Hematopoietic multipotent progenitor cell treated with erythropoietin and hydrocortisone succinate and interleukin-3 and kit ligand, for 17 days (in vitro differentiated cells): Measurements from ENCODE around the gene DISP2.

ENCODE experiments used
- DNase-seq: peaks from one replicate; pipeline ENCODE4 v3.0.0-alpha.2; 2015; ENCODE audit warnings: low spot score

DISP2 gene

GRCh38 chr15:40357723-40358470, at the start of gene DISP2:
Gene DISP2 (plus strand): TSS chr15:40358219. CDS start chr15:40358322, 103 bp downstream.
- peak; percentile 90 for DNase-seq

- no peak for DNase-seq
These were observed 48.6 kb upstream of the DISP2 start for GRCh38 chr15:40309344-40309862.

- DNase-seq: no peak
These were observed 47.7 kb upstream of the DISP2 start for GRCh38 chr15:40310001-40310959.

- no peak for DNase-seq
These were observed 47.0 kb upstream of the DISP2 start for GRCh38 chr15:40310993-40311392.

- DNase-seq: no peak
These were observed 45.5 kb upstream of the DISP2 start for GRCh38 chr15:40312370-40313158.

GRCh38 chr15:40313531-40314398, 44.3 kb upstream of the DISP2 start:
- no peak for DNase-seq

GRCh38 chr15:40314723-40315276, 43.2 kb upstream of the DISP2 start:
- no peak for DNase-seq

GRCh38 chr15:40316931-40317330, 41.1 kb upstream of the DISP2 start:
- DNase-seq: no peak

GRCh38 chr15:40317580-40317979, 40.4 kb upstream of the DISP2 start:
- DNase-seq: no peak

- no peak for DNase-seq
These were observed 37.6 kb upstream of the DISP2 start for GRCh38 chr15:40320409-40320808.

GRCh38 chr15:40320931-40321371, 37.1 kb upstream of the DISP2 start:
- peak; percentile 71 for DNase-seq

GRCh38 chr15:40322531-40323238, 35.3 kb upstream of the DISP2 start:
- no peak for DNase-seq

GRCh38 chr15:40323239-40323952, 34.6 kb upstream of the DISP2 start, which contains the start of gene INAFM2:
Gene INAFM2 (plus strand): TSS chr15:40323692. CDS start chr15:40324056, 364 bp downstream.
- peak; percentile 65 for DNase-seq

GRCh38 chr15:40323953-40324937, 33.8 kb upstream of the DISP2 start:
- no peak for DNase-seq

GRCh38 chr15:40325188-40325587, 32.8 kb upstream of the DISP2 start:
- no peak for DNase-seq

- DNase-seq: no peak
These were observed 32.3 kb upstream of the DISP2 start for GRCh38 chr15:40325700-40326099.

- no peak for DNase-seq
These were observed 30.6 kb upstream of the DISP2 start for GRCh38 chr15:40327457-40327856.

GRCh38 chr15:40328176-40328575, 29.8 kb upstream of the DISP2 start:
- no peak for DNase-seq
